Caco-2 (cell line): ENCODE results near the gene ERBB4. TPM values are rescaled to one million over a fixed set of nuclear protein-coding genes. Genes with fewer than 3 reads are reported as not detected.

Experiments used
- BruUV-seq: library from RNA; stranded (reverse); fragments of 400-500 nt; replicated peaks from 2 replicates; lab custom pipeline; 2021; lab: Mats Ljungman, UMichigan
- CTCF ChIA-PET: fragments of 300-600 bp; sonication (Branson Sonifier 250); formaldehyde crosslinking; loops from one replicate; lab custom pipeline; 2022; ENCODE audit warnings: antibody characterized with exemption; lab: Charles Lee
- POLR2A ChIA-PET: fragments of 300-600 bp; sonication (Branson Sonifier 250); formaldehyde crosslinking; loops from one replicate; lab custom pipeline; 2022; ENCODE audit warnings: antibody characterized with exemption; lab: Charles Lee
- DNase-seq, 2 experiments: peaks; one replicate each; pipeline versions ENCODE4 v3.0.0 to v3.0.0-alpha.2; 2020 to 2022
- H3K27me3 ChIP-seq: replicated peaks from 2 replicates; pipeline ENCODE4 v1.6.0; 2011; ENCODE audit warnings: low read length; ENCODE audit not compliant: control insufficient read depth, insufficient read depth
- H3K36me3 ChIP-seq: 2 replicates; pipeline ENCODE4 v1.5.1; 2011; ENCODE audit warnings: low read length; ENCODE audit not compliant: control insufficient read depth, insufficient read depth
- H3K4me1 ChIP-seq: fragments of 250-450 bp; sonication (Bioruptor Pico); 2 replicates; pipeline ENCODE4 v1.5.1; 2020; ENCODE audit warnings: mild to moderate bottlenecking
- H3K4me3 ChIP-seq: 2 replicates; pipeline ENCODE4 v1.5.1; 2011; ENCODE audit warnings: low read depth, mild to moderate bottlenecking, control low read depth, low read length
- H3K9me3 ChIP-seq: fragments of 250-450 bp; sonication (Bioruptor Pico); 2 replicates; pipeline ENCODE4 v1.5.1; 2020; ENCODE audit warnings: mild to moderate bottlenecking, moderate library complexity
- H3K27ac Mint-ChIP-seq: one replicate; pipeline ENCODE4 v1.8.0; 2022; ENCODE audit warnings: mixed read lengths; ENCODE audit not compliant: unreplicated experiment
- H3K27me3 Mint-ChIP-seq: one replicate; pipeline ENCODE4 v1.8.0; 2022; ENCODE audit warnings: mixed read lengths; ENCODE audit not compliant: insufficient read depth, unreplicated experiment
- H3K36me3 Mint-ChIP-seq: one replicate; pipeline ENCODE4 v1.8.0; 2022; ENCODE audit warnings: mild to moderate bottlenecking, mixed read lengths; ENCODE audit not compliant: insufficient read depth, unreplicated experiment
- H3K4me1 Mint-ChIP-seq: one replicate; pipeline ENCODE4 v1.8.0; 2022; ENCODE audit warnings: low read depth, mixed read lengths; ENCODE audit not compliant: unreplicated experiment
- H3K4me3 Mint-ChIP-seq: one replicate; pipeline ENCODE4 v1.8.0; 2022; ENCODE audit warnings: mild to moderate bottlenecking, moderate library complexity, mixed read lengths; ENCODE audit not compliant: unreplicated experiment
- H3K9me3 Mint-ChIP-seq: one replicate; pipeline ENCODE4 v1.8.0; 2022; ENCODE audit warnings: mixed read lengths; ENCODE audit not compliant: unreplicated experiment
- CTCF ChIP-seq, 2 experiments: fragments of 200-600 bp in 1 of 2; IDR thresholded peaks; 1 replicate in 1 of 2; 2 replicates in 1 of 2; pipeline versions ENCODE4 v1.5.1 to v1.8.0; 2011 to 2022; ENCODE audit warnings: antibody characterized with exemption in 1 of 2, control low read depth in 1 of 2, inconsistent platforms in 1 of 2, low read depth in 1 of 2, low read length in 1 of 2, mild to moderate bottlenecking in 1 of 2, moderate library complexity in 1 of 2; ENCODE audit not compliant: insufficient read depth in 1 of 2, severe bottlenecking in 1 of 2, unreplicated experiment in 1 of 2
- intact Hi-C: fragments of 100-400 bp; cut with micrococcal nuclease; formaldehyde crosslinking; loops from one replicate; pipeline ENCODE4 v1.10.0; 2022; ENCODE audit not compliant: unreplicated experiment
- total RNA-seq: library from RNA; stranded (reverse); gene quantifications from 2 replicates; pipeline ENCODE4 v1.2.3, GENCODE V29; 2022

Gene ERBB4
- total RNA-seq, 1 experiment from 2014 or later, result not detected

- no peak for TF ChIP-seq CTCF (IDR thresholded peaks at IDR 0.05; ENCODE audit: insufficient read depth in 1 of 2, low read depth in 1 of 2, low read length in 1 of 2, severe bottlenecking in 1 of 2, unreplicated experiment in 1 of 2)
- Histone ChIP-seq H3K4me3 (no peak overlapping the region), H3K36me3 (no peaks in the 10 kb centered on the region), H3K4me1 (no peaks in the 10 kb centered on the region), H3K9me3 (no peaks in the 10 kb centered on the region), H3K27me3 (no peaks in the 10 kb centered on the region)
- no TSS peak for BruUV-seq
- Mint-ChIP-seq H3K27me3 (no peaks in the 10 kb centered on the region), H3K27ac (no peak overlapping the region), H3K4me3 (no peak overlapping the region), H3K36me3 (no peaks in the 10 kb centered on the region), H3K9me3 (no peaks in the 10 kb centered on the region), H3K4me1 (no peaks in the 10 kb centered on the region)
- no peak for DNase-seq
- CTCF ChIA-PET, result no interaction called here
- POLR2A ChIA-PET, result no interaction called here
- intact Hi-C loops, result no loop called here
These were observed 589.7 kb downstream of the ERBB4 start for GRCh38 chr2:211948932-211949331.

GRCh38 chr2:211946960-211947359 lies 591.6 kb downstream of the ERBB4 start:
- no peak for DNase-seq
- ChIA-PET POLR2A (no interaction called here), CTCF (no interaction called here)
- no peak overlapping the region for H3K4me3 ChIP-seq
- Mint-ChIP-seq H3K4me3 (no peak overlapping the region), H3K36me3 (no peaks in the 10 kb centered on the region), H3K27ac (no peak overlapping the region), H3K9me3 (no peaks in the 10 kb centered on the region), H3K27me3 (no peaks in the 10 kb centered on the region), H3K4me1 (no peaks in the 10 kb centered on the region)
- H3K4me1 ChIP-seq, result no peaks in the 10 kb centered on the region
- intact Hi-C loops, result no loop called here
- no TSS peak for BruUV-seq
- no peaks in the 10 kb centered on the region for H3K9me3 ChIP-seq
- no peak for TF ChIP-seq CTCF (IDR thresholded peaks at IDR 0.05; ENCODE audit: insufficient read depth in 1 of 2, low read depth in 1 of 2, low read length in 1 of 2, severe bottlenecking in 1 of 2, unreplicated experiment in 1 of 2)
- H3K36me3 ChIP-seq, result no peaks in the 10 kb centered on the region
- H3K27me3 ChIP-seq, result no peaks in the 10 kb centered on the region

DNA sequence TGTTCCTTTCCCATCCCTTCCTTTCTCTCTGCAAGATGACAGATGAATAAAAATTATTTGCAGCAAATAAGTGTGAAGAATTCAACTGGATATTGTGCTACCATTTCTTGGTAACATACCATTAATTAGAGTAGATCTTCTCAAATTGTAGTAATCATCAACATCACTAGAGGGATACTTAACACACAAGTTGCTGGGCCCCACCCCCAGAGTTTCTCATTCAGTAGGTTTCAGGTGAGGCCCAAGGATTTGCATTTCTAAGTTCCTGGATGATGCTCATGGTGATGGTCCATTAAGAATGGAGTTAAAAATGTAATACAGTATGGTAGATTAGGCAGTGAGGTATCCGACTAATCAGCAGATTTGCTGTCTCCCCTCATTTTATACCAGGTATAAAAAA lies 594.0 kb downstream of the ERBB4 start:
- CTCF ChIA-PET, result no interaction called here
- H3K9me3 ChIP-seq, result no peaks in the 10 kb centered on the region
- no peak overlapping the region for H3K27ac Mint-ChIP-seq
- no peaks in the 10 kb centered on the region for H3K27me3 Mint-ChIP-seq
- BruUV-seq, result no TSS peak
- intact Hi-C loops, result no loop called here
- no peaks in the 10 kb centered on the region for H3K4me1 ChIP-seq
- H3K4me3 ChIP-seq, result no peak overlapping the region
- H3K4me3 Mint-ChIP-seq, result no peak overlapping the region
- H3K36me3 ChIP-seq, result no peaks in the 10 kb centered on the region
- no peaks in the 10 kb centered on the region for H3K27me3 ChIP-seq
- no peak for DNase-seq
- no peaks in the 10 kb centered on the region for H3K4me1 Mint-ChIP-seq
- no peaks in the 10 kb centered on the region for H3K9me3 Mint-ChIP-seq
- POLR2A ChIA-PET, result no interaction called here
- no peak for TF ChIP-seq CTCF (IDR thresholded peaks at IDR 0.05; ENCODE audit: insufficient read depth in 1 of 2, low read depth in 1 of 2, low read length in 1 of 2, severe bottlenecking in 1 of 2, unreplicated experiment in 1 of 2)
- H3K36me3 Mint-ChIP-seq, result no peaks in the 10 kb centered on the region
